ENCODE results near the gene METTL8. TPM values are rescaled to one million over a fixed set of nuclear protein-coding genes. Genes with fewer than 3 reads are reported as not detected.
A peak's percentile ranks its signal among the peaks of the same experiment; 100 is the strongest.

The METTL8 gene
- total RNA-seq, 2 donors from 2014 or later = 7.6 to 16.3 TPM

- TF ChIP-seq CTCF (IDR thresholded peaks at IDR 0.05) = no peak
- Histone ChIP-seq H3K27ac (no peak overlapping the region), H3K36me3 (no peaks in the 10 kb centered on the region), H3K9me3 (no peaks in the 10 kb centered on the region), H3K27me3 (no peaks in the 10 kb centered on the region), H3K4me1 (no peaks in the 10 kb centered on the region), H3K4me3 (no peak overlapping the region)
- no peak for DNase-seq (ENCODE audit: low spot score)
These were observed 21.9 kb downstream of the METTL8 start for GRCh38 chr2:171411791-171412483.

- H3K27ac ChIP-seq = no peak overlapping the region
- no peaks in the 10 kb centered on the region for H3K4me1 ChIP-seq
- DNase-seq (ENCODE audit: low spot score) = no peak
- no peak overlapping the region for H3K4me3 ChIP-seq
- H3K9me3 ChIP-seq = no peaks in the 10 kb centered on the region
- TF ChIP-seq CTCF (IDR thresholded peaks at IDR 0.05) = no peak
- H3K27me3 ChIP-seq = no peaks in the 10 kb centered on the region
- no peaks in the 10 kb centered on the region for H3K36me3 ChIP-seq
These were observed 22.6 kb downstream of the METTL8 start for GRCh38 chr2:171411214-171411613.

- H3K36me3 ChIP-seq = no peaks in the 10 kb centered on the region
- TF ChIP-seq CTCF (IDR thresholded peaks at IDR 0.05) = no peak
- no peak for DNase-seq (ENCODE audit: low spot score)
These were observed 23.2 kb downstream of the METTL8 start for GRCh38 chr2:171410624-171411023.

GRCh38 chr2:171410101-171410500 lies 23.7 kb downstream of the METTL8 start:
- TF ChIP-seq CTCF (IDR thresholded peaks at IDR 0.05) = no peak
- Histone ChIP-seq H3K9me3 (no peaks in the 10 kb centered on the region), H3K4me1 (no peaks in the 10 kb centered on the region), H3K27ac (no peak overlapping the region), H3K36me3 (no peaks in the 10 kb centered on the region), H3K27me3 (no peaks in the 10 kb centered on the region), H3K4me3 (no peak overlapping the region)
- DNase-seq (ENCODE audit: low spot score) = no peak

More at GRCh38 chr2:171410624-171411023, 23.2 kb downstream of the METTL8 start:
- H3K27me3 ChIP-seq = no peaks in the 10 kb centered on the region
- no peaks in the 10 kb centered on the region for H3K9me3 ChIP-seq
- no peak overlapping the region for H3K4me3 ChIP-seq
- H3K27ac ChIP-seq = no peak overlapping the region
- H3K4me1 ChIP-seq = no peaks in the 10 kb centered on the region

- Histone ChIP-seq H3K27ac (no peak overlapping the region), H3K36me3 (no peaks in the 10 kb centered on the region), H3K27me3 (no peaks in the 10 kb centered on the region), H3K9me3 (no peaks in the 10 kb centered on the region), H3K4me1 (no peaks in the 10 kb centered on the region), H3K4me3 (peak overlapping the region in 1 of 2 donors; percentile 16)
- TF ChIP-seq CTCF (IDR thresholded peaks at IDR 0.05) = no peak
- DNase-seq (ENCODE audit: low spot score) = no peak
These were observed 24.3 kb downstream of the METTL8 start for GRCh38 chr2:171409436-171409971.

GRCh38 chr2:171407676-171408044 lies 26.1 kb downstream of the METTL8 start:
- Histone ChIP-seq H3K36me3 (no peaks in the 10 kb centered on the region), H3K27me3 (no peaks in the 10 kb centered on the region), H3K9me3 (no peaks in the 10 kb centered on the region), H3K4me1 (no peaks in the 10 kb centered on the region), H3K27ac (no peak overlapping the region), H3K4me3 (no peak overlapping the region)
- no peak for DNase-seq (ENCODE audit: low spot score)
- TF ChIP-seq CTCF (IDR thresholded peaks at IDR 0.05) = no peak

All from right atrium auricular region (tissue), 2 donors.